ENCODE measurements around the gene SYT12. TPM values are rescaled to one million over a fixed set of nuclear protein-coding genes. Genes with fewer than 3 reads are reported as not detected.

SYT12 gene
- total RNA-seq, 1 donor from 2014 or later = 7.2 TPM

DNA sequence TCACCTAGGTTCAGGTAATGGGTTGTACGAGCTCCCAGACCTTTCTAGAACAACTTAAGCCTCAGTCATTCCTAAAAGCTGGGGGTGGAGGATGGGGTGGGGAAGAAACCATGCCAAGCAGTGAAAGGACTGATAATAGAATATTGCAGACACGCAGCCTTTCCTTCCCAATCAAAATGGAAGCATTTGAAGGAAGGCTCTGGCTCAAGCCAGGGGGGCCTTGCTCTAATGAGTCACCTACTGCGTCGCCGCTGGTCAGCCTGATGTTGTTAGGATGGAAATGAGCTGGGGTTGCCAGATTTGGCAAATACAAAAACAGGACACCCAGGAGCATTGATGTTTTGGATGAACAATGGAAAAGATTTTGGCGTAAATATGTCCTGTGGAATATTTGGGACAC lies 6.2 kb downstream of the SYT12 start:
- Mint-ChIP-seq H3K27me3 (ENCODE audit: low read depth) (no peaks in the 10 kb centered on the region), H3K36me3 (ENCODE audit: low read depth) (no peaks in the 10 kb centered on the region), H3K4me3 (ENCODE audit: unreplicated experiment) (no peak overlapping the region), H3K27ac (ENCODE audit: unreplicated experiment) (no peak overlapping the region), H3K4me1 (ENCODE audit: low read depth) (peaks cover 60% of the 10 kb centered on the region), H3K9me3 (ENCODE audit: low read depth) (no peaks in the 10 kb centered on the region)
- TF ChIP-seq, protein P1, sequence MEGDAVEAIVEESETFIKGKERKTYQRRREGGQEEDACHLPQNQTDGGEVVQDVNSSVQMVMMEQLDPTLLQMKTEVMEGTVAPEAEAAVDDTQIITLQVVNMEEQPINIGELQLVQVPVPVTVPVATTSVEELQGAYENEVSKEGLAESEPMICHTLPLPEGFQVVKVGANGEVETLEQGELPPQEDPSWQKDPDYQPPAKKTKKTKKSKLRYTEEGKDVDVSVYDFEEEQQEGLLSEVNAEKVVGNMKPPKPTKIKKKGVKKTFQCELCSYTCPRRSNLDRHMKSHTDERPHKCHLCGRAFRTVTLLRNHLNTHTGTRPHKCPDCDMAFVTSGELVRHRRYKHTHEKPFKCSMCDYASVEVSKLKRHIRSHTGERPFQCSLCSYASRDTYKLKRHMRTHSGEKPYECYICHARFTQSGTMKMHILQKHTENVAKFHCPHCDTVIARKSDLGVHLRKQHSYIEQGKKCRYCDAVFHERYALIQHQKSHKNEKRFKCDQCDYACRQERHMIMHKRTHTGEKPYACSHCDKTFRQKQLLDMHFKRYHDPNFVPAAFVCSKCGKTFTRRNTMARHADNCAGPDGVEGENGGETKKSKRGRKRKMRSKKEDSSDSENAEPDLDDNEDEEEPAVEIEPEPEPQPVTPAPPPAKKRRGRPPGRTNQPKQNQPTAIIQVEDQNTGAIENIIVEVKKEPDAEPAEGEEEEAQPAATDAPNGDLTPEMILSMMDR (IDR thresholded peaks at IDR 0.05) = no peak
- DNase-seq (ENCODE audit: low spot score) = no peak

DNA sequence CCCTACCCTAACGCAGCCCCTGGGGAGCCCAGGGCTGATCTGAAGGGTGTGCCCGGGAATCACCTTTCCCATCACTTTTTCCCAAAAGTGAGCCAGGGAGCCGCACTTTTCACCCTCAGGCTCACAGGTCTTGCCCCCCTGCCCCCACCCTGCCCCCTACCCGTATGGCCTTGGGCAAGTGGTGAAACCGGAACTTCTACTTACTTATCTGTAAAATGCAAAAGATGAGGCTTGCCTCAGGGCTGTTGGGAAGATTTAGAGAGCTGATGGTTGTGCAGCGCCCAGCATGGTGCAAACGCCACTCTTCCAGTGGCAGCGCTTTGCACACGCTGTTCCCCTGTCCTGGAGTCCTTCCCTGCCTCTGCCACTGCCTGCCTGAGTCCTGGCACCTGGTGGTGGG lies 8.0 kb downstream of the SYT12 start:
- no peaks in the 10 kb centered on the region for H3K27me3 Mint-ChIP-seq (ENCODE audit: low read depth)
- H3K4me3 Mint-ChIP-seq (ENCODE audit: unreplicated experiment) = no peak overlapping the region
- H3K4me1 Mint-ChIP-seq (ENCODE audit: low read depth) = peaks cover 61% of the 10 kb centered on the region
- no peaks in the 10 kb centered on the region for H3K36me3 Mint-ChIP-seq (ENCODE audit: low read depth)
- DNase-seq (ENCODE audit: low spot score) = no peak
- no peaks in the 10 kb centered on the region for H3K9me3 Mint-ChIP-seq (ENCODE audit: low read depth)
- H3K27ac Mint-ChIP-seq (ENCODE audit: unreplicated experiment) = no peak overlapping the region
- TF ChIP-seq, protein P1 (IDR thresholded peaks at IDR 0.05) = no peak

DNA sequence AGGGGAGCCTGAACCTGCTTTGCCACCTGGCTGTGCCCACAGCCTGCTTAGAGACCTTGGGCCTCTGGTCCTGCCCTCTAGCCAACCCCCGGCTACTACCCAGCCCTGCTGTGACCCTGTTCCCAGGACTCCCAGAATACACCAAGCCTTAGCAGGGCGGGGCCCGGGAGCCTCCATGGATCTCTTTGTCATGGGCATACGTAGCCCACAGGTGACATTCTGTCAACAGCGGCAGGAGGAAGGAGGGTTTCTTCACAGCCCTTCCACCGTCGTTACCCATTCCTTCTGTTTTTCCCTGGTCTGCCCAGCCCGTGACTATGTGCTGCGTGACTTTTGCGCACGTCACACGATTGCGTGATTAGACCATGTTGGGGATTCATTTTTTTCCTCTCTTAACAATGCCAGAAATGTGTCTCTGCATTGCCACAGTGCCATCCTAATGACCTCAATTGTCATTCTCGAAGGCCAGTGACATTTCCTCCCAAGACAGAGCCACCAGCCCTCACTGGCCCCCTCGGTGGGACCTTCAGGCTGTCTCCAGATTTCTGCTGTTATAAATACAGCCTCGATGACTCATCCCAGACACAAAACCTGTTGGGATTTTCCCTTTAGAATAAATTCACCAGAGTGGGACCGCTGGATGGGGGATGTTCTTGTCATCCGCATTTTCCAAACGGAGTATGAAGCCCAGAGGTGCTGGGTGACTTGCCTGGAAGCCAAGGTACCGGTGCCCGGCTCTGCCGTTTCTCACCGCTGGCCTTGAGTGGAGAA lies 9.0 kb downstream of the SYT12 start:
- no peak for DNase-seq (ENCODE audit: low spot score)
- Mint-ChIP-seq H3K36me3 (ENCODE audit: low read depth) (no peaks in the 10 kb centered on the region), H3K4me3 (ENCODE audit: unreplicated experiment) (no peak overlapping the region), H3K9me3 (ENCODE audit: low read depth) (no peaks in the 10 kb centered on the region), H3K27me3 (ENCODE audit: low read depth) (no peaks in the 10 kb centered on the region), H3K4me1 (ENCODE audit: low read depth) (peaks cover 64% of the 10 kb centered on the region), H3K27ac (ENCODE audit: unreplicated experiment) (peak overlapping the region; percentile 98)
- TF ChIP-seq, protein P1 (IDR thresholded peaks at IDR 0.05) = no peak

DNA sequence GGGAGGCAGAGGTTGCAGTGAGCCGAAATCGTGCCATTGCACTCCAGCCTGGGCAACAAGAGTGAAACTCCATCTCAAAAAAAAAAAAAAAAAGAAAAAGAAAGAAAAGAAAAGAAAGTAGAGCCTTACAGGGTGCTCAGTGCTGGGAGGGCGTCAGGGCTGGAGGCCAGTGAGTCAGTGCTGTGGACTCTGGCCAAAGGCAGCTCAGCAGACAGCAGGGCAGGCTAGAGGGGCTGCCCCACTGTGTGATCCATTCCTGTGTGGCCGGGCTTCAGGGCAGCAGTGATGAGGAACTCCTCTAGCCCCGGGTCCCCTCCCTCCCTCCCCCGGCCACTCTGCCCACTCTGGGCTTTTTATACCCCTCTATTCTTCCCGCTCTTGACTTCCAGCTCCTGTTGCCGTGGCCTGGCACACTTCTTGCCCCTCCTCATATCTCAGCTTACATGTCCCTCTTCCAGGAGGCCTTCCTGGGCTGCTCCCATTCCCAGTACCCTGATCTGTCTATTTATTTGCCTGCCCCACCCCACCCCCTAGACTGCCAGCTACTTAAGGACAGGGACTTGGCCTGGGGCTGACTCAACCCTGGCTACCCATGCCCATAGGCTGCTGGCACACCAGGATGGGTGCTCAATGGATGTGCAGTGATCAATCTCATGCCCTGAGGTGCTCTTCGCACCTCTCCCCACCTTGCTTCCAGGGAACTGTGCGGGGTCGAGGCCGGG lies 10.1 kb downstream of the SYT12 start:
- Mint-ChIP-seq H3K4me1 (ENCODE audit: low read depth) (peaks cover 62% of the 10 kb centered on the region), H3K27me3 (ENCODE audit: low read depth) (no peaks in the 10 kb centered on the region), H3K4me3 (ENCODE audit: unreplicated experiment) (no peak overlapping the region), H3K9me3 (ENCODE audit: low read depth) (no peaks in the 10 kb centered on the region), H3K27ac (ENCODE audit: unreplicated experiment) (peak overlapping the region; percentile 98), H3K36me3 (ENCODE audit: low read depth) (no peaks in the 10 kb centered on the region)
- DNase-seq (ENCODE audit: low spot score) = no peak
- TF ChIP-seq, protein P1 (IDR thresholded peaks at IDR 0.05) = no peak

DNA sequence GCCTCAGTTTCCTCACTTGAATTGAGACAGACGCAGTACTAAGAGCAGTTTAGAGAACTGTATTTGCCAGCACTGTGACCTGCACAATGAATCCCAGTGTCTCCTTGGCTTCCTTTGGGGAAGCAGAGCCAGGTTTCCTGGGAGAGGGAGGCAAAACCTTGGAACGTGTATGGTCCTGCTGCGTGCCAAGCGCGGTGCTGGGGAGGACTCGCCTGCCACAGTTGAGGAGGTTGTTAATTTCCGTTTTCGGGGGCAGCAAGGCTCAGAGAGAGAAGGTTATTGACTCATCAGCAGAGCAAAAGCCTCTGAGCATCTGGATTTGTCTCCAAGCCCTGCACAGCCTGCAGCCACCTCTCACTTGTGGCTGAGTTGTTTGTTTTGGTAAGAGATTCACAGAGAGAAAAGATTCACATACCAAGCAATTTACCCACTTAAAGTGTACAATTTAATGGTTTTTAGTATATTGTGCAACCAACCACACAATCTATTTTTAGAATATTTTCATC lies 10.8 kb downstream of the SYT12 start:
- Mint-ChIP-seq H3K4me3 (ENCODE audit: unreplicated experiment) (no peak overlapping the region), H3K9me3 (ENCODE audit: low read depth) (no peaks in the 10 kb centered on the region), H3K27me3 (ENCODE audit: low read depth) (no peaks in the 10 kb centered on the region), H3K27ac (ENCODE audit: unreplicated experiment) (peak overlapping the region; percentile 98), H3K4me1 (ENCODE audit: low read depth) (peaks cover 60% of the 10 kb centered on the region), H3K36me3 (ENCODE audit: low read depth) (no peaks in the 10 kb centered on the region)
- TF ChIP-seq, protein P1 (IDR thresholded peaks at IDR 0.05) = no peak
- DNase-seq (ENCODE audit: low spot score) = no peak
